ENCODE measurements around the gene KAZN.

Gene KAZN

DNA sequence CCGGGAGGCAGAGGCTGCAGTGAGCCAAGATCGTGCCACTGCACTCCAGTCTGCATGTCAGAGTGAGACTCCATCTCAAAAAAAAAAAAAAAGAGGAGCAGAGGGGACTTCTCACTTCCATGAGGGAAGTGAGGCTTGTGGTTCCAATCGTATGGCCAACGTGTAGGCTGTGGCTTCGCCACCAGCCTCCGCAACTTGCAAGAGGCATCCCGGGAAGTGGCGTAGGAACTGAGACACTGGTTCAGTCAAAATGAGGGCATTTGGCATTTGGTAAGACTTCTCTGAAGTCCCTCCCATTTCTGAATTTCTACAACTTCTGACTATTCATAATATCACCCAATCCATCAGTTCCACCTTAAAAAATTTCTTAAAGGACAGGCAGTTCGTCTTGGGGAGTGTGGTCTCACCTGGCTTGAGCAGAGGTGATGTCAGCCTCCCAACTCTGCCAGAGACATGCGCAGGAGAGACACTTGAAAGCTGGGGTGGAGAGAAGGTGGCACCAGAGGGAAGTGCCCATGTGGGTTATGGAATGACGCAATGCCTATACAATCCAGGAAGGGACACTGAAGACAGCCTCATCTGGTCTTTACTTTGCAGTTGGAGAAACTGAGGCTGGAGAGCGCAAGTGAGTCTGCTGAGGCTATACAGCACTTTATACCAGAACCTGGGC is 17.2 kb downstream of the KAZN start:
- DNase-seq: no peak

DNA sequence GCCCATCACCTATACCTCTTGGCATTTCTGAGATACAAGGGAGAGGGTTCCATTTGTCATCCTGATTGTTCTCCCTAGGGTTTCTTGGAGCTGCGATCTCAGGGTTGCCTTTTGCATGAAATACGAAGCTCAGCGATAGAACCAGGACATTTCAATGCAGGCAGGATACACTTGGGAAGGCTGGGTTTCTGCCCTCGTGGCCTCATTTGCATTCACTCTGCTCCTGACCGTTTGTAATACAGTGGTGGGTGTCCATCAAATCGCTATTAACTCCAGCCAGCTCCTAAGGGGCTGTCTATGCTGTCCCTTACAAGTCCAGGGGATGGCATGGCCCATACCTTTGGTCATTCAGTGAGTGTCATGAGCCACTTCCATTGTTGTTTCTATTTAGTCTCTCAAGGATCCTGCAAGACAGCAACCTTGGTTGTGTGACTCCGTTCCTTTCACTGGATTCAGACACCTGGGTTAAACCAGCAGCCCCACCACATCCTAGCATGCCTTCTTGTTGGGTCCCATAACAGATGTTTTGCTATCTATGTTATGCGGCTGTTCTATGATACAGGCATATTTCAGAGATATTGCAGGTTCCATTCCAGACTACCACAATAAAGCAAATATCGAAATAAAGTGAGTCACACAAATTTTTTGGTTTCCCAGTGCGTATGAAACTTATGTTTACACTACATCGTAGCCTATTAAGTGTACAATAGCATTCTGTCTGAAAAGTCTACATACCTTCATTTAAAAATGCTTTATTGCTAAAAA is 18.3 kb downstream of the KAZN start:
- no peak for DNase-seq

DNA sequence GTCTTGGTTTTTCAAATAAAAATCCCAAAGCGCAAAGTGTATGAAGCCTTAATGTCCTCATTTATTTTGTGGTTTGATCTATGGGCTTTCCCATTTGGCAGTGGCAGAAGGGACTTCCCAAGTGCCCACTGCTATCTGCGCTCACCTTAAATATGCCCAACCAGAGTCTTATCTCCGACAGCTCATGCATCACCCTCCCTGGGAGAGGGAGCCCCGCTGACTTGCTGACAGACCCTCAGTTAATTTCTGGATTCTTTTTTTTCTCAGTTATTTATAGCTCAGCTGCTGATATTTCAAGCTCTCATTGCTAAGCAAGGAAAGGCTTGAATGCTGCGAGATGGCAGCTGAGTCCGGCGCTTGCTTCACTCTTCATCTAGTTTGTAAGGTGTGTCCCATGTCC is 19.3 kb downstream of the KAZN start:
- no peak for DNase-seq

DNA sequence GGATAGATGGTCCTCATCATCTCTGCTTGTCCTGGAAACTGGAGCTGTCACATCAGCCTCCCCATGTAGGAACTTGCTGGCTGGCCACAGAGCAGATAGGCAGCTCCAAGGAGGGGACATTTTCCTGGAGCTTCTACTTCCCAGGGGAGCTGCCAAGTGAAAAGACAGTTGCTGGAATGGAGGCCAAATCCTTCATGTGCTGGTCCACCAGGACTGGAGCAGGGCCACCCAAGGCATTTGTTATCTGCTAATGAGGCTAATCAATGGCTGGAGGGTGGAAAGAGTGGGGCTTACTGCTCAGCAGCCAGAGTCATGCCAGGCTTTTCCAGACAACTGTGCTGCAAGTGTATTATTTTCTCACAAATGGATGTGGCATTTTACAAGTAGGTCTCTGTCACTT is 22.5 kb downstream of the KAZN start:
- no peak for DNase-seq

DNA sequence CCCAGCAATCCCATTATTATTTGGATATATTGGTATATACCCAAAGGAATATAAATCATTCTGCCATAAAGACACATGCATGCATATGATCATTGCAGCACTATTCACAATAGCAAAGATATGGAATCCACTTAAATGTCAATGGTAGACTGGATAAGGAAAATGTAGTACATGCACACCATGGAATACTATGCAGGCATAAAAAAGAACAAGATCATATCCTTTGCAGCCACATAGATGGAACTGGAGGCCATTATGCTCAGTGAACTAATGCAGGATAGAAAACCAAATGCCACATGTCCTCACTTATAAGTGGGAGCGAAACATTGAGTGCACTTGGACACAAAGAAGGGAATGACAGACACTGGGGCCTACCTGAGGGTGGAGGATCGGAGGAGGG is 24.6 kb downstream of the KAZN start:
- DNase-seq: no peak

DNA sequence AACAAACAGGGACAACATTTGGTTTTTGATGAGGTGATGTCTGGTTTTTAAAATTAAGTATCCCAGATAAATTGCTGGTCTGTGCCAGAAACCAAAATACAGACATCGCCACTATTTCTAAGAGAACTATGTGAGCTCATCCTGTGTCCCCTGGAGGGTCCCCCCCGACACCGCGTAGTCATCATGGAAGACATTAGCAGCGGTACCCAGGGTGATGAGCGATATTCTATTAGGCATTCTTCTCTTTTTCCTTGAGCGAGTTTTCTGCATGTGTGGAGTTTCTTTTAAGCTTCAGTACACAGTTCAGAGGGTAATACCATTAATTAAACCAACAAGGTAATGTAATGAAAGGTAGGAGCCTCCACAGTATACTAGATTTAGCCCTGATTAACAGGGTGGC is 26.5 kb downstream of the KAZN start:
- no peak for DNase-seq

DNA sequence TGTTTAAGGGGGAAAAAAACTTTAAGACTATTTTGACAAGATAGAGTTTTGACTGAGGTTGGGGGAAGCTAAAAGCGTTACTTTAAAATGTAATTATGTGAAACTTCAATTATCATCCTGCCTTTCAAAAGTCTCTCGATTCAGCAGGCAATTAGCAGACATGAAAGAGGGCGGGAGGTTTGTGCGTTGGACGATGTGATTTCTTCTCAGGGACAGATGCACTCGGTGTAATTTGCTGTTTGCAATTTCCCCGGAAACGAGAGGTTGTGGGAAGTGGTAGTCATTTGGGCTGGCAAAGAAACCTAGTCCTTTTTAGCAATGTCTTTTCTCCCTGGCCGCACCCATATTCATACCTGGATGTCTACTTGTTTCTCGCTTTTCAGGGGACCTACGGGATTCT is 27.1 kb downstream of the KAZN start:
- DNase-seq: peak; percentile 7

DNA sequence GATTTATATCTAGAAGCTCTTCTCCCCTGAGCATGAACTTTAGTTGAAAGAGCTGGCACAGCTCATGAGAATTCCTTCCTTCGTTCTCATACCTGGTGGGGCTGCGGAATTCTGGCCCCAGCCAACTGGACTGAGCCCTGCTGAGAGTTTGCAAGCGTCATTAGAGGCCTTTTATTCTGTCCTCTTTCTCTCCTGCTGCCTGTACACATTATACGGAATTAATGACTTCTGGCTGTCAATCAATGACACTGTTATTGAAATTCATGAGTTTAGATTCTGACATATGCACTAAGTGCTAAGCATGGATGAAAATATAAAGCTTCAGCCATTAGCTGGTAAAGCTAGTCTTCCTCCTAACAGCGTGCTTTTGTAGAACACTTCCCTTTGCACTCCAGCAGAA is 27.5 kb downstream of the KAZN start:
- no peak for DNase-seq

DNA sequence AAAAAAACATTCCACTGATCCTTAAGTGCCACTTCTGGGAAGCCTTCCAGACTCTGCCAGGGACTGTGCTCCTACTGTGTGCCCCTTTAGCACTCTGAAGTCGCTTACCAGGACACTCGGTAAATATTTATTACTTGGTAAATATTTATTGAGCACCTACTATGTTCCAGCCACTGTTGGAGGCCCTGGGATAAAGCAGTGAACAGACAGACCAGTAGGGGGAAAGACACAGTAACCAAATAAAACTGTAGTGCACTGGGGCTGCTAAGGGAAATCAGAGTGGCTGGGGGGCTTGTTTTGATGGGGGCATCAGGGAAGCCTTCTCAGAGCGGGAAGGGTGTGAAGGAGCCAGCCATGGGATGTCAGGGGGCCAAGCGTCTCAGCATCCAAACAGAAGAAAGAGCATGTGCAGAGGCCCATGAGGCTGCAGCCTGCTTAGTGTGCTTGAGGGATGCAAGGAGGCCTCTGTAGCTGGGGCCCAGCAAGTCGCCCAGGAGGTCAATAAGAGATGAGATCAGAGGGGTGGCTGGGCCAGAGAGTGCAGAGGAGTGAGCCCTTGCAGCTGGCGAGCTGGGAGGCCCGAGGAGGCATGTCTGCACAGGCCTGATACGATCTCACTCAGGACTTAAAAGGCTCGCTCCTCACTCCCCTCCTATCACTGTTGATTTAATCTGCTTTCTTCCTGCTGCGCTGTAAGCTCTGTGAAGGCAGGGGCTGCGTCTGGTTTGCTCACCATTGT is 28.6 kb downstream of the KAZN start:
- DNase-seq: no peak

DNA sequence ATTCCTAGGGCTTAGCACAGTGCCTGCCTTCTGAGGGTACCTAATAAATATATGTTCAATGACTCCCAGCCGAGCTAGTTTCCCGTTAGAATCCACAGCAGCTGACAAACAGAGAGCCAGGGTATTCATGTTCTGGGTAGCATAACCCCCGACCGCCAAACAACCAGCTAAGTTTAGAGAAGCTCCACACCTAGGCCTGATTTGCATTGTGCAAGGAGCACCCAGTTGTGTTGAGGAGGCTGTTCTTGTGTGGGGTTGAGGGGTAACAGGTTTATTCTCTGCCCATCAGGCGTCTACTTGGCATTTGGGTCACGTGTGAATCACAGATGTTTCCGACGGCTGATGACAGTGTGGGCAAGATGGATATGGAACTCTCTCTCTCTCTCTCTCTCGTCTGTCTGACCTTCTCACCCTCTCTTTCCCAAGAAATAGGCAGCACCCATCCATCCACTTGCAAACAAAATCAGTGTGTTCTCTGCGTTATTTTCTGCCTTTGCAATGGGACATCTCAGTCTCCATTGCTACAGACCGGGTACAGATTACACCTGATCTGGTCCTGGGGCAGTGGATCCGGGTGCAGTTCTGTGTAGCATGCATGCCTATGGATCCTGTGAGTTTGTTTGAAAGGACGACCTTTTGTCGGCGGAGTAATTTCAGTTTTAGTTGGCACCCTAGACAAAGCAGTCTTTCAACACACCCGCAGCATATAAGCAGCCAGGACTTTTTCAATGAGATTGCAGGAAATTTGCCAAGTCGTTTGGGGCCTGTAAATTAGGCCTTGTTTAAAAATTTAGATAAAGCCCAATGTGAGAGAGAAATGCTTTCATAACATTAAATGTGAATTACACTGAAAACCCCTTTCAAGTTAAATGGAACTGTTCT is 29.4 kb downstream of the KAZN start:
- no peak for DNase-seq

DNA sequence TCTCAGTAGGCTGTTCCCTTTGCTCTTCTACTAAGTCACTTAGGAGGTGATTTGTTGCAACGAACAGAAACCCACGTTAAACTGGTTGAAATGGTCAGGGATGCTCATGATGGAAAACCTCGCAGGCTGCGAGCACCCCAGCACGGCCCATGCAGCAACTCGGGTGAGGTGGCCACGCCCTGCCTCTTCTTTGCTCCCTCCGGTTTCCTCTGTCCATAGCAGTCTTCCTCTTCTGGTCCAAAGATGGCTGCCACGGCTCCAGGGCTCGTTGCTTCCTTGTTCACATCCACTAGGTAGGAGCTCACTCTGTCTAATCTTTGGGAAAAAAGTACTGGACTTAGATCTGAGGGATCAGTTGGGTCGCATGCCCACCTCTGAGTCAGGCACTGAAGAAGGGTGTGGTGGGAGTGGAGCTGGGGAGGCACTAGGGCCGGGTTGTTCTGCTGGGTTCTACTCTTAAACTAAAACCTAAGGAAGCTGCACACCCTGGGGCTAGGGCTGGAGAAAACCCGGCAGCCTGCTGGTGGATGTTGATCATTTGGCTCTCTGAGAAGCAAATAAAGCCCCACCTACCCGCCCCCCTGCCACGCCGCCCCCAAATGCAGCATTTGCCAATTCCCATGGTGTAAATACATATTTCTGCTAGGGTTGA is 31.0 kb downstream of the KAZN start:
- DNase-seq: no peak

DNA sequence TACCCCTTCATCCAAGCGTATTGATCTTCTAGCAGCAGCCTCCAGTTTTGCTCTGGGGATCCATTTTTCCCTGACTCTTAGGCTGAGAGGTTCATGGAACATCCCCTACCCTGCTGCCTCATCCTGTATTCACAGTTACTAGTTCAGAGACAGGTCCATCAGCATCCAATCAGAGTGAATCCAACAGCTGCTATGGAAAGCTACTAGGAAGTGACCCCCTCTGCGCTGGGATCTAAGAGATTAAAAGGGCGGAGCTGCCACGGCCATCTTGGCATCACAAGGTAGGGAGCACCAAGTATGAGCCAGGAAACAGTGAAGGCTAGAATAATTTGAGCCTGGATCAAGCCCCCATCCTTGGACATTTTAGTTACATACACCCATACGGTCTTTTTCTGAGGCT is 32.5 kb downstream of the KAZN start:
- DNase-seq: no peak

DNA sequence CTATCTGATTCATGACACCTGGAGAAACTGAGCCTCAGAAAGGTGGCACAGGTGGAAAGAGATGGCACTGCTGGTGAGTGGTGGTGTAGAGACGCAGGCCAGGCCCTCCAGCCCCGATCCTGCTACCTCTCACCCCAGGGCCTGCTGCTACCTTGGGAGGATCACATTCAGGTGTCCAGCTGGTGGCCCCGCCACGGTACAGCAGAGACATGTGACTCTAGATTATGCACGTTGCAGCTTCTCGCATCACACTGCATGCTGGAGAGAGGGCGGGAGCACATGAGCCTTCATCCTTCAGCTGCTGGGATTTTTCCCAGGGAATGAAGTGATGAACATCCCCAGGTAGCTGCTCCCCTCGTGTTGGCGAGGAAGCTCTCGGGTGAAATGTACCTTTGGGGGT is 32.9 kb downstream of the KAZN start:
- DNase-seq: no peak

DNA sequence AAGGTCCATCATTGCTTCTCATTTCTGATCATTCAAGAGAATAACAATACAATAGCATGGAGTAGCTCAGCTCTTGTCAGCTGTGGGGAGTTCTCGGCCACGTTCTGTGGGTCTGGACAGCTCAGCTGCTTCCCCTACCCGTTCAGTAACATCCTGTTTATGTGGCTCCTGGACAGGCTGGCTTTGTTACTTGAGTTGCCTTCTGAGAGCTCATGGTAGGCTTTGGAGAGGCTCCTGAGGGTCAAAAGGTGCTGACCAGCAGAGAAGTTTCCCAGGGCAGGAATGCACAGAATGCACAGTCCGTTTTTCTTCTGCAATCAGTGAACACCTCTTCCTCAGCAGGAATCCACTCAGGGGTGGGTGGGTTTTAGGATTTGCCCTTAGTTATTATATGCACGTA is 36.0 kb downstream of the KAZN start:
- DNase-seq: no peak

DNA sequence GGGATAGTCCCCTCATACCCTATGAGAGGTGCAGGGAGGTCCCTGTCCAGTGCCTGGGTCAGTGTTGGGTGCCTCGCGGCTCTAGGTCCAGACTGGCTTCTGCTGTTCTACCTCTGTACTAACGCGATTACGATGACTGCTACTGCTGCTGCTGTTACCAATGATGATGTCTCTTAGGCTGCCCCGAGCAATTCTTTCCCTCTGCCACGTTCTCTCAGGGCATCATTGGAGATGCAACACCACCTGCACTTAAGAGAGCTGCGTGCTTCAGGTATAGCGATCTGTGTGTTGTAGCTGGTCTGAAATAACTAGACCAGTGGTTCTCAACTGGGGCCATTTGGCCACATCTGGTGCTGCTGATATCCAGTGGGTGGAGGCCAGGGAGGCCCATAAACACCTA is 36.9 kb downstream of the KAZN start:
- DNase-seq: no peak

DNA sequence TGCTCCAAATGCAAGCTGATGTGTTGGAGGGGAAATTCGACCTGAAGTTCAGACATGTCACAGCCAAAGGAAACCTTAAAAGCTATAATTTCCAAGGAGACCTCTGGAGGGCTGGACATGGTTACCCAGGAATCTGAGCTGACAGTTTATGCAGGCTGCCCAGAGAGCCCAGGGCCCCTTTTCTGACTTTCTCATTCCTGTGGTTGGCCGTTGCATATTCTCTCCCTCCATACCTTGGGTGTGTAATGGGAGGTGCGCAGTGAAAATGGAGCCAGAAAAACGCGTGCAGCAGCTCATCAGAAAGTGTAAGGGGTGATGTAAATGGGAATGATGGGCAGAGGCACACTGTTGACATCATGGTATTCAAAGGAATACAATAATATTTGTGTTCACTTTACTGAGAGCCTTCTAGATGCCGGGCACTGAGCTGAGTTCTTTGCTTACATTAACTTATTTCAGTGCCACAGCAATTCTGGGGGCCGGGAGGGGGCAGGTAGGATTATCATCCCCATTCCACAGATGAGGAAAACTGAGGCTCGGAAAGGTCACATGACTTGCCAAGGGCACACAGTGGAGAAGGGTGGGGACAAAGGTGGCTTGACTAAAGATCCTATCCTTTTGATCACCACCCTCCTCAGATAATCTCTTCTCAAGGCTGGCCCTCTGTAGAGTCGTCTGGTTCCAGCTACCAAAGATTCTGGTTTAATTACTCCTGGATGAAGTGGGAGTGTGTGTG is 38.6 kb downstream of the KAZN start:
- no peak for DNase-seq

DNA sequence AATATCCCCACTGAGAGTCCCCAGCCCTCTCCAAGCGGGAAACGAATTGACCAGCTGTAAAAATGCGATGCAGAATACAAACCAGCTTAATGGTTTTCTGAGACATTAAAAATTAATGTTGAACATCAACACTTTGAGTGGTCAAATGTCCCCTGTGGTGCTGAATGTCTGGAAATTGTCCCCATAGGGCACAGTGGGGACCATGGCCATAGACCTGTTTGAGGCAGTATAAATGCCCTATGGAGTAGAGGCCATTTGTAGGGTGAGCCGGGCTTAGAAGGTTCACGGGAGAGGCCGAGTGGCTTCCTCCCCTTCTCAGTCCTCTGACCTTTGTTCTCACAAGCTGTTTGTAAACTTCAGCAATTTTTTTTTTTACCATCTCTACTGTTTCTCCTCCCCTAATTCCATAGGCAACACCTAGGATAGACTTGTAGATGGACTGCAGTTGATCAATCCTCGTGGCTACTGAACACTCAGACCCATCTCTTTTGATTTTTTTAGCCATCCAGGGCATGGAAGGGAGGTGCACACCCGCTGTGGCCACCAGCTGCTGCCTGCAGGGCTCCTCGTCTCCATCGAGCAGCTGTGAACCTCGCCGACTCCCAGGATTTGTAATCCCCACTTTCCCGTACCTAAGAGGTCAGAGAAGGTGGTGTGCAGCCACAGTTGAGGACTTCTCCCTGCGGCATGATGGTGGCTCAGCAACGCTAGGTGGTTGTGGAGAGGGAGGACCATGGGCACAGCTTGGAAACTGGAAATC is 41.0 kb downstream of the KAZN start:
- no peak for DNase-seq

DNA sequence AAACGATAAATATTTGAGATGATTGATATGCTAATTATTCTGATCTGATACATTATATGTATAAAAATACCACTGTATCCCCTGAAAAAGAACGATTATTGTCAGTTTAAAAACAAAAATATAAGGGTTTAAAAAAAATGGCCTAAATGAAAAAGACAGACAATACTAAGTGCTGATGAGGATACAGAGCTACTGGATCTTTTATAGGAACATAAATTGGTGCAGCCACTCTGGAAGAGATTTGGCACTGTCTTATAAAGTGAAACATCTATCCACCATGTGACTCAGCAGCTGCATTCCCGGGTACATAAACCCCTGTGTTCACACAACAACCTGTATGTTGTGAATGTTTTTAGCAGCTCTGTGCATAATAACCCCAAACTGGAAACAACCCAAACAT is 44.2 kb downstream of the KAZN start:
- no peak for DNase-seq

DNA sequence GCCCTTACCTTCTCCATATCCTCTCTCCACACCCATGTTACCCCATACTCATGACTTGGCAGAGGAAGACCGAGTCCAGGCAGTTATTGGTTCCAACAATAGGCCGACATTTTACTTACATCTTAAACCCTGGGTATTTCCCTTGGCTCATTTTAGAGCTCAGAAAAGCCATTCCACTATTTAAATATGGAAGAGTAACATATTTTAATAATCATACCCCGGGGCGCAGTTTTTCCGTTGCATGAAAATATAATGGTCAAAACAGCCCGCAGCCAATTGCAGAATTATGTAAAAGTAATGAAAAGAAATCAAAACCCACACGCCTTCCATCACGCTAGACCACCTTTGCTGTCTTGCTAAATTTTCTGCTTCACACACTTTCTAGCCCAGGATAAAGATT is 48.5 kb downstream of the KAZN start:
- no peak for DNase-seq

DNA sequence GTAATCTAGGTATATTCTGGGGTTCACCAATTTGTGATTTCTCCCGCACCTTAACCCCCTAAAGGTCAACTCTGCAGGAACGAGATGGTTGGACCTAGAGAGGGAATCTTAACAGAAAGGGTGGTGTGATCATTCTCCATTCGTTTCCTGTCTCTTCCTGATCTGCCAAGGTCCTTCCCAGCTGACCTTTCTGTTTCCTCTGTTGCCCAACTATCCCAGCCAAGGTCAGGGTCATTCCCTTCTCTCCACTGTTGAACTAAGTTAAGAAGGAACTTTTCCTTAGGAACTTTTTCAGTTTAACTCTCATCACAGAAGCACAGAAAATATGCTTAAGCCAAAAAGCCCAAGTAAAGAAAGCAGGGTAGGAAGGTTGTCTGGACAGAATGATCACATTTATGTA is 49.3 kb downstream of the KAZN start:
- DNase-seq: no peak

DNA sequence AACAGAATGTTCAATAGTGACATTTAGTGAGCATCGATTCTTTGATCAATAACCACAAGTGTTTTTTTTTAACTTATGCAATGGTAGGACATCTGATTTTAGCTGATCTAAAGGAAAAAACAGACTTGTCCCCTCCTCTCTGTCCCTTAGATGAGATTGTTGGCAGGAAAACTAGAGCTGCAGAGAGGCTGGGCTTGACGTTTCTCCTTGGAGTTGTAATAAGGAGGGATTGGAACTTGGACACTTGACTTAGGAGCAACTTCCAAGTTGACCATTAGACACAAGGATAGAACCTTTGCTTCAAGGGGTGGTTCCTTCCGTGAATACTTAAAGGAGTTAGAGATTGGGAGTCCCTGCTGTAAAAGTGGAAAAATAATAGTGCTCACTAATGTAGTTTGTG is 49.9 kb downstream of the KAZN start:
- DNase-seq: no peak
